ENCODE results near the gene LRMDA.

Gene LRMDA

GRCh38 chr10:76190634-76191270 is 759.3 kb downstream of the LRMDA start:
- no peak for ATAC-seq (ENCODE audit: insufficient read depth, low read depth)
- no peak for DNase-seq
- H4K20me1 ChIP-seq (ENCODE audit: insufficient read depth, low read length) = no peaks in the 10 kb centered on the region

GRCh38 chr10:76191336-76191735 is 759.9 kb downstream of the LRMDA start:
- DNase-seq = no peak
- ATAC-seq (ENCODE audit: insufficient read depth, low read depth) = no peak
- Histone ChIP-seq H3K36me3 (ENCODE audit: insufficient read depth, low read length) (no peaks in the 10 kb centered on the region), H3K9ac (ENCODE audit: low read depth, low read length) (no peak overlapping the region), H2AFZ (ENCODE audit: low read depth, low read length) (no peak overlapping the region), H3K4me1 (ENCODE audit: insufficient read depth, low read length) (no peaks in the 10 kb centered on the region), H3K27me3 (ENCODE audit: insufficient read depth, low read length, poor library complexity) (no peaks in the 10 kb centered on the region), H3K79me2 (ENCODE audit: insufficient read depth, low read length) (no peaks in the 10 kb centered on the region), H4K20me1 (ENCODE audit: insufficient read depth, low read length) (no peaks in the 10 kb centered on the region), H3K27ac (ENCODE audit: low read length) (no peak overlapping the region), H3K9me3 (ENCODE audit: insufficient read depth, low read length, severe bottlenecking) (no peaks in the 10 kb centered on the region), H3K4me3 (ENCODE audit: low read depth in 1 of 2, low read length in 2 of 2) (no peak overlapping the region), H3K4me2 (ENCODE audit: insufficient read depth, low read length) (no peak overlapping the region)
- TF ChIP-seq, protein P1, sequence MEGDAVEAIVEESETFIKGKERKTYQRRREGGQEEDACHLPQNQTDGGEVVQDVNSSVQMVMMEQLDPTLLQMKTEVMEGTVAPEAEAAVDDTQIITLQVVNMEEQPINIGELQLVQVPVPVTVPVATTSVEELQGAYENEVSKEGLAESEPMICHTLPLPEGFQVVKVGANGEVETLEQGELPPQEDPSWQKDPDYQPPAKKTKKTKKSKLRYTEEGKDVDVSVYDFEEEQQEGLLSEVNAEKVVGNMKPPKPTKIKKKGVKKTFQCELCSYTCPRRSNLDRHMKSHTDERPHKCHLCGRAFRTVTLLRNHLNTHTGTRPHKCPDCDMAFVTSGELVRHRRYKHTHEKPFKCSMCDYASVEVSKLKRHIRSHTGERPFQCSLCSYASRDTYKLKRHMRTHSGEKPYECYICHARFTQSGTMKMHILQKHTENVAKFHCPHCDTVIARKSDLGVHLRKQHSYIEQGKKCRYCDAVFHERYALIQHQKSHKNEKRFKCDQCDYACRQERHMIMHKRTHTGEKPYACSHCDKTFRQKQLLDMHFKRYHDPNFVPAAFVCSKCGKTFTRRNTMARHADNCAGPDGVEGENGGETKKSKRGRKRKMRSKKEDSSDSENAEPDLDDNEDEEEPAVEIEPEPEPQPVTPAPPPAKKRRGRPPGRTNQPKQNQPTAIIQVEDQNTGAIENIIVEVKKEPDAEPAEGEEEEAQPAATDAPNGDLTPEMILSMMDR (IDR thresholded peaks at IDR 0.05; ENCODE audit: borderline replicate concordance, extremely low read depth, low read length, poor library complexity, severe bottlenecking) = no peak
- TF ChIP-seq EZH2 (IDR thresholded peaks at IDR 0.05; ENCODE audit: borderline replicate concordance, low read depth, low read length, severe bottlenecking) = no peak

More at GRCh38 chr10:76190634-76191270, 759.3 kb downstream of the LRMDA start:
- Histone ChIP-seq H3K9ac (ENCODE audit: low read depth, low read length) (no peak overlapping the region), H3K79me2 (ENCODE audit: insufficient read depth, low read length) (no peaks in the 10 kb centered on the region), H3K4me2 (ENCODE audit: insufficient read depth, low read length) (no peak overlapping the region), H3K36me3 (ENCODE audit: insufficient read depth, low read length) (no peaks in the 10 kb centered on the region), H2AFZ (ENCODE audit: low read depth, low read length) (no peak overlapping the region), H3K9me3 (ENCODE audit: insufficient read depth, low read length, severe bottlenecking) (no peaks in the 10 kb centered on the region), H3K4me1 (ENCODE audit: insufficient read depth, low read length) (no peaks in the 10 kb centered on the region), H3K4me3 (ENCODE audit: low read depth in 1 of 2, low read length in 2 of 2) (no peak overlapping the region), H3K27ac (ENCODE audit: low read length) (no peak overlapping the region), H3K27me3 (ENCODE audit: insufficient read depth, low read length, poor library complexity) (no peaks in the 10 kb centered on the region)
- TF ChIP-seq, protein P1 (IDR thresholded peaks at IDR 0.05; ENCODE audit: borderline replicate concordance, extremely low read depth, low read length, poor library complexity, severe bottlenecking) = no peak

GRCh38 chr10:76192151-76192550 is 760.7 kb downstream of the LRMDA start:
- Histone ChIP-seq H3K4me2 (ENCODE audit: insufficient read depth, low read length) (no peak overlapping the region), H3K4me1 (ENCODE audit: insufficient read depth, low read length) (no peaks in the 10 kb centered on the region), H3K9me3 (ENCODE audit: insufficient read depth, low read length, severe bottlenecking) (no peaks in the 10 kb centered on the region), H3K9ac (ENCODE audit: low read depth, low read length) (no peak overlapping the region), H3K27me3 (ENCODE audit: insufficient read depth, low read length, poor library complexity) (no peaks in the 10 kb centered on the region), H3K27ac (ENCODE audit: low read length) (no peak overlapping the region), H4K20me1 (ENCODE audit: insufficient read depth, low read length) (no peaks in the 10 kb centered on the region), H3K36me3 (ENCODE audit: insufficient read depth, low read length) (no peaks in the 10 kb centered on the region), H3K79me2 (ENCODE audit: insufficient read depth, low read length) (no peaks in the 10 kb centered on the region), H2AFZ (ENCODE audit: low read depth, low read length) (no peak overlapping the region), H3K4me3 (ENCODE audit: low read depth in 1 of 2, low read length in 2 of 2) (no peak overlapping the region)
- DNase-seq (no peak), ATAC-seq (ENCODE audit: insufficient read depth, low read depth) (no peak)
- TF ChIP-seq, protein P1 (IDR thresholded peaks at IDR 0.05; ENCODE audit: borderline replicate concordance, extremely low read depth, low read length, poor library complexity, severe bottlenecking) = no peak
- no peak for TF ChIP-seq EZH2 (IDR thresholded peaks at IDR 0.05; ENCODE audit: borderline replicate concordance, low read depth, low read length, severe bottlenecking)

Measured in DND-41 (cell line).